Nucleus accumbens (tissue), 56 donors: ENCODE measurements around the gene KLF13.
A peak's percentile ranks its signal among the peaks of the same experiment; 100 is the strongest.

ENCODE experiments used
- DNase-seq, 56 donors: peaks; one replicate each; lab custom pipeline; 2025; lab: John Stamatoyannopoulos, UW

Gene KLF13

GRCh38 chr15:31358163-31358562, 31.5 kb downstream of the KLF13 start:
- DNase-seq = no peak

- no peak for DNase-seq
Measured at GRCh38 chr15:31358957-31359701, 32.5 kb downstream of the KLF13 start.

- no peak for DNase-seq
Measured at GRCh38 chr15:31359702-31360111, 33.1 kb downstream of the KLF13 start.

GRCh38 chr15:31360158-31360561, 33.5 kb downstream of the KLF13 start:
- DNase-seq = no peak

GRCh38 chr15:31360843-31361763, 34.5 kb downstream of the KLF13 start:
- no peak for DNase-seq

GRCh38 chr15:31361764-31362515, 35.3 kb downstream of the KLF13 start:
- peak in 1 of 56 donors; percentile 30 for DNase-seq

- DNase-seq = no peak
Measured at GRCh38 chr15:31362886-31363285, 36.3 kb downstream of the KLF13 start.

- peak in 1 of 56 donors; percentile 14 for DNase-seq
Measured at GRCh38 chr15:31364301-31365031, 37.8 kb downstream of the KLF13 start.

- no peak for DNase-seq
Measured at GRCh38 chr15:31365032-31365654, 38.5 kb downstream of the KLF13 start.

GRCh38 chr15:31365655-31366127, 39.1 kb downstream of the KLF13 start:
- DNase-seq = peak; percentile 46 to 95 (median 84)

GRCh38 chr15:31366169-31366734, 39.6 kb downstream of the KLF13 start:
- DNase-seq = peak in 22 of 56 donors; percentile 13 to 85 (median 56)

- peak in 2 of 56 donors; percentile 17 to 25 for DNase-seq
Measured at GRCh38 chr15:31367021-31367729, 40.5 kb downstream of the KLF13 start.

- no peak for DNase-seq
Measured at GRCh38 chr15:31367730-31368344, 41.2 kb downstream of the KLF13 start.

GRCh38 chr15:31369727-31370126, 43.1 kb downstream of the KLF13 start:
- DNase-seq = no peak

- no peak for DNase-seq
Measured at GRCh38 chr15:31371520-31372240, 45.0 kb downstream of the KLF13 start.

GRCh38 chr15:31372635-31373091, 46.0 kb downstream of the KLF13 start:
- DNase-seq = peak in 34 of 56 donors; percentile 14 to 68 (median 46)
